Breast epithelium (tissue), 4 donors: ENCODE data around the gene ANTXR2. TPM values are rescaled to one million over a fixed set of nuclear protein-coding genes. Genes with fewer than 3 reads are reported as not detected.

Experiments
- DNase-seq, 2 donors: peaks; one replicate each; pipeline ENCODE4 v3.0.0-alpha.2; 2019; ENCODE audit warnings: low spot score in 2 of 2
- H3K27ac ChIP-seq, 2 donors: fragments of 200-600 bp; sonication (generic) in 1 of 2; one replicate each; pipeline ENCODE4 v1.5.1; 2016 to 2019; ENCODE audit warnings: mild to moderate bottlenecking in 1 of 2
- H3K27me3 ChIP-seq, 2 donors: fragments of 200-600 bp; sonication (generic) in 1 of 2; one replicate each; pipeline versions ENCODE4 v1.5.1 to v1.6.0; 2017 to 2019; ENCODE audit warnings: control low read depth in 1 of 2, mild to moderate bottlenecking in 1 of 2
- H3K36me3 ChIP-seq: fragments of 200-600 bp; one replicate; pipeline ENCODE4 v1.5.1; 2019
- H3K4me1 ChIP-seq, 2 donors: fragments of 200-600 bp; sonication (generic); one replicate each; pipeline ENCODE4 v1.5.1; 2016 to 2019; ENCODE audit warnings: control low read depth in 1 of 2
- H3K4me3 ChIP-seq, 3 donors: fragments of 200-600 bp; sonication (generic); 1 replicate in 2 of 3; 2 replicates in 1 of 3; pipeline ENCODE4 v1.5.1; 2016 to 2019; ENCODE audit warnings: mild to moderate bottlenecking in 3 of 3, moderate library complexity in 2 of 3
- H3K9me3 ChIP-seq, 2 donors: fragments of 200-600 bp; sonication (generic) in 1 of 2; one replicate each; pipeline ENCODE4 v1.5.1; 2016 to 2019; ENCODE audit warnings: control low read depth in 1 of 2
- CTCF ChIP-seq, 3 donors: fragments of 450-650 bp; IDR thresholded peaks; one replicate each; pipeline ENCODE4 v1.5.1; 2016 to 2017; ENCODE audit warnings: antibody characterized with exemption in 3 of 3, mild to moderate bottlenecking in 3 of 3, moderate library complexity in 3 of 3
- POLR2A ChIP-seq: fragments of 450-650 bp; IDR thresholded peaks from one replicate; pipeline ENCODE4 v1.6.1; 2016; ENCODE audit warnings: antibody characterized with exemption, mild to moderate bottlenecking, moderate library complexity
- POLR2AphosphoS5 ChIP-seq, 3 donors: sonication (generic); formaldehyde crosslinking; IDR thresholded peaks; one replicate each; pipeline ENCODE4 v1.6.1; 2017; ENCODE audit warnings: antibody characterized with exemption in 3 of 3
- intact Hi-C: fragments of 100-400 bp; cut with DNase I; formaldehyde crosslinking; loops from one replicate; pipeline ENCODE4 v1.15.1; 2023; ENCODE audit warnings: low total_unique reads
- total RNA-seq, 3 donors: library from RNA; depleted of rRNA; stranded (reverse); fragments of >200 nt; gene quantifications; one replicate each; pipeline ENCODE4 v1.1.0, GENCODE V29; 2016

Gene ANTXR2
- total RNA-seq, 3 donors from 2014 or later: 55.1 to 229 (median 77.4) TPM

DNA sequence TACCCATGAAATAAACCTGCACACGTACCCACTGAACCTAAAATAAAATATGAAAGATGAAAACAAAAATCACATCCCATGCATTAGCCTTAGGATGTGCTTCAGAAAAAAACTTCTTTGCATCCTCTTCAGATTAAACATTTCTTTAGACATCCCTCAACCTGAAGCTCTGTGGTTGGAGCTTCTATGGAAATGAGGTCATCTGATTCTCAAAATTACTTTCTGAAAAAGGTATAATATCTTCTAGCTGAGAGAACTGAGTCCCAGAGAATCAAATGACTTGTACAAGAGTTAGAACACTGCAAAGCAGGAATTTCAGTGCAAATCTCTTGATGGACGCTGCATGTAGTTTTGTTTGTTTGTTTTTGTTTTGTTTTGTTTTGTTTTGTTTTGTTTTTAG, 19.1 kb upstream of the ANTXR2 start:
- Histone ChIP-seq H3K27me3 (no peaks in the 10 kb centered on the region), H3K9me3 (no peaks in the 10 kb centered on the region), H3K4me3 (no peak overlapping the region), H3K36me3 (no peaks in the 10 kb centered on the region), H3K27ac (no peak overlapping the region), H3K4me1 (no peaks in the 10 kb centered on the region)
- no peak for DNase-seq
- TF ChIP-seq CTCF (IDR thresholded peaks at IDR 0.05): no peak
- TF ChIP-seq POLR2A: no peak
- TF ChIP-seq POLR2AphosphoS5 (IDR thresholded peaks at IDR 0.05): no peak
- intact Hi-C loops: loop anchor here (2.0 kb wide), 1 partner anchor 47 kb away; no protein-coding TSS in a partner anchor

- TF ChIP-seq CTCF (IDR thresholded peaks at IDR 0.05) (no peak), POLR2AphosphoS5 (IDR thresholded peaks at IDR 0.05) (no peak), POLR2A (no peak)
- H3K27ac ChIP-seq: no peak overlapping the region
- DNase-seq: no peak
- H3K4me3 ChIP-seq: no peak overlapping the region
- intact Hi-C loops: loop anchor here (2.0 kb wide), 1 partner anchor 47 kb away; no protein-coding TSS in a partner anchor
- H3K36me3 ChIP-seq: no peaks in the 10 kb centered on the region
- H3K9me3 ChIP-seq: no peaks in the 10 kb centered on the region
- no peaks in the 10 kb centered on the region for H3K4me1 ChIP-seq
- H3K27me3 ChIP-seq: no peaks in the 10 kb centered on the region
Measured at GRCh38 chr4:80091688-80092087, 18.7 kb upstream of the ANTXR2 start.

DNA sequence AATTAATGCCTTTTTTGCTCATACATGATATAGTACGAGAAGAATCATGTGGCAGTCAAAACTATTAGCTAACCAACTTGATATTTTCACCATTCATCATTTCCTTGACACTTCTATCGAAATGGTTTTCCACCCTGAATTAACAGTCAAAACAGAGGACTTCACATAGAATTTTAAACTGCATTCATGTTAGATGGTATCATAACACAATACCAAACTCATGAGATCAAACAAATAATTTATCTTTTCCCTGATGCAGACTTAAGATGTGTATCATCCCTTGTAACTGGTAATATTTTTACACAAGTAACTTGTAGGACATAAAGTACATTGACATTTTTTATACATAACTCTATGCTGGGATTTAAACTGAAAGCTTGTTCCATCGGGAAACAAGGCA, 18.2 kb upstream of the ANTXR2 start:
- Histone ChIP-seq H3K27me3 (no peaks in the 10 kb centered on the region), H3K36me3 (no peaks in the 10 kb centered on the region), H3K4me1 (no peaks in the 10 kb centered on the region), H3K9me3 (no peaks in the 10 kb centered on the region), H3K27ac (no peak overlapping the region), H3K4me3 (no peak overlapping the region)
- intact Hi-C loops: no loop called here
- no peak for DNase-seq
- TF ChIP-seq CTCF (IDR thresholded peaks at IDR 0.05) (no peak), POLR2A (no peak), POLR2AphosphoS5 (IDR thresholded peaks at IDR 0.05) (no peak)

DNA sequence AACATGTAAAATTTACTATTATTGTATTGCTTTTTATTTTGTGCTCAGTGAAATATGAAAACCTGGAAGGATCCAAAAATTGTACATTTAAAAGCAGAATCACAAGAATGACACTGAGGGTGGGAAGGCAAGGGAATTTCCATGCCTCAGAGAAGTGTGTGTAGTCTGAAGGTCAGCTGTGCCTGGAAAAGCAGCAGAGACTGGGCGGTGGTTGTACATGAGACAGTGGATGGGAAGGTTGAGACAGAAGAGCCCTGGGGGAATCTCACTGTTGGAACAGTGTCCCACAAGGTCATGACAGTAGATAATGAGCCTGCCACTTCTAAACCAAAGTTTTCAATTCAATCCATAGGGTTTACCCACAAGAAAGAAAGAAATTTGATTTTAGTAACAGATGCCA, 17.1 kb upstream of the ANTXR2 start:
- Histone ChIP-seq H3K27ac (no peak overlapping the region), H3K36me3 (no peaks in the 10 kb centered on the region), H3K4me3 (no peak overlapping the region), H3K27me3 (no peaks in the 10 kb centered on the region), H3K4me1 (no peaks in the 10 kb centered on the region), H3K9me3 (no peaks in the 10 kb centered on the region)
- TF ChIP-seq POLR2AphosphoS5 (IDR thresholded peaks at IDR 0.05) (no peak), CTCF (IDR thresholded peaks at IDR 0.05) (no peak), POLR2A (no peak)
- DNase-seq: no peak
- intact Hi-C loops: no loop called here

- Histone ChIP-seq H3K27ac (no peak overlapping the region), H3K36me3 (no peaks in the 10 kb centered on the region), H3K4me1 (no peaks in the 10 kb centered on the region), H3K4me3 (no peak overlapping the region), H3K27me3 (no peaks in the 10 kb centered on the region), H3K9me3 (no peaks in the 10 kb centered on the region)
- intact Hi-C loops: no loop called here
- no peak for DNase-seq
- TF ChIP-seq CTCF (IDR thresholded peaks at IDR 0.05): no peak
- TF ChIP-seq POLR2A: no peak
- TF ChIP-seq POLR2AphosphoS5 (IDR thresholded peaks at IDR 0.05): no peak
Measured at GRCh38 chr4:80088471-80088870, 15.4 kb upstream of the ANTXR2 start.
